ENCODE results near the gene CTTNBP2NL. TPM values are rescaled to one million over a fixed set of nuclear protein-coding genes. Genes with fewer than 3 reads are reported as not detected.

Gene CTTNBP2NL
- polyA plus RNA-seq, 1 experiment = 17.2 TPM

GRCh38 chr1:112406771-112407170, 10.8 kb downstream of the CTTNBP2NL start:
- 0 out of 2 replicates have a peak, but pooled peaks cover 2% of the 10 kb centered on the region for H3K36me3 ChIP-seq (ENCODE audit: control insufficient read depth, insufficient read depth, low read length)
- H3K4me3 ChIP-seq (ENCODE audit: low read depth, low read length) = no peak overlapping the region
- TF ChIP-seq, protein P1, sequence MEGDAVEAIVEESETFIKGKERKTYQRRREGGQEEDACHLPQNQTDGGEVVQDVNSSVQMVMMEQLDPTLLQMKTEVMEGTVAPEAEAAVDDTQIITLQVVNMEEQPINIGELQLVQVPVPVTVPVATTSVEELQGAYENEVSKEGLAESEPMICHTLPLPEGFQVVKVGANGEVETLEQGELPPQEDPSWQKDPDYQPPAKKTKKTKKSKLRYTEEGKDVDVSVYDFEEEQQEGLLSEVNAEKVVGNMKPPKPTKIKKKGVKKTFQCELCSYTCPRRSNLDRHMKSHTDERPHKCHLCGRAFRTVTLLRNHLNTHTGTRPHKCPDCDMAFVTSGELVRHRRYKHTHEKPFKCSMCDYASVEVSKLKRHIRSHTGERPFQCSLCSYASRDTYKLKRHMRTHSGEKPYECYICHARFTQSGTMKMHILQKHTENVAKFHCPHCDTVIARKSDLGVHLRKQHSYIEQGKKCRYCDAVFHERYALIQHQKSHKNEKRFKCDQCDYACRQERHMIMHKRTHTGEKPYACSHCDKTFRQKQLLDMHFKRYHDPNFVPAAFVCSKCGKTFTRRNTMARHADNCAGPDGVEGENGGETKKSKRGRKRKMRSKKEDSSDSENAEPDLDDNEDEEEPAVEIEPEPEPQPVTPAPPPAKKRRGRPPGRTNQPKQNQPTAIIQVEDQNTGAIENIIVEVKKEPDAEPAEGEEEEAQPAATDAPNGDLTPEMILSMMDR (IDR thresholded peaks at IDR 0.05; ENCODE audit: insufficient read depth, low read depth, low read length) = no peak
- CTCF ChIA-PET = interaction anchor here (0.8 to 1.3 kb wide), 3 partner anchors 11 to 52 kb away, joined by 3 read pairs; no protein-coding TSS in a partner anchor
- no peak for DNase-seq (ENCODE audit: low read depth)
- POLR2A ChIA-PET = no interaction called here
- no peaks in the 10 kb centered on the region for H3K27me3 ChIP-seq (ENCODE audit: control insufficient read depth, insufficient read depth, low read length)

GRCh38 chr1:112409414-112409813, 13.4 kb downstream of the CTTNBP2NL start:
- ChIA-PET POLR2A (interaction anchor here (0.5 kb wide), 1 partner anchor 135 kb away, joined by 3 read pairs; no protein-coding TSS in a partner anchor), CTCF (interaction anchor here (0.6 to 1.0 kb wide), 2 partner anchors 40 to 204 kb away, joined by 3 read pairs; no protein-coding TSS in a partner anchor)
- no peak overlapping the region for H3K4me3 ChIP-seq (ENCODE audit: low read depth, low read length)
- no peak for DNase-seq (ENCODE audit: low read depth)
- TF ChIP-seq, protein P1 (IDR thresholded peaks at IDR 0.05; ENCODE audit: insufficient read depth, low read depth, low read length) = no peak
- peaks cover 5% of the 10 kb centered on the region for H3K36me3 ChIP-seq (ENCODE audit: control insufficient read depth, insufficient read depth, low read length)
- no peaks in the 10 kb centered on the region for H3K27me3 ChIP-seq (ENCODE audit: control insufficient read depth, insufficient read depth, low read length)

DNA sequence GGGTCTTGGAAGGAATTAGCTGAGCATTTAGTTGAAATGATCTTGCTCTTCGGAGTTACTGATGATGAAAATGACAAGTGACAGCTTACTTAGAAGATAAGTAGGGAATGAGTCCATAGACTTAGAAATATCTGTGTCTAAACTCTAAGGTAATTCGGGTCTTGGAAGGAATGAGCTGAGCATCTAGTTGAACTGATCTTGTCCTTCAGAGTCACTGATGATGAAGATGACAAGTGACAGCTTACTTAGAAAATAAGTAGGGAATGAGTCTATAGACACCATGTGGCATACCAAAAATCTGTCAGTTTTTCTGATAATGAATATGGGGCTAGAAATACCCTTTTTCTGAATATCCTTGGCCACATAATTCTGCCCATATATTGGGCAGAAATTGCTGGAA, 14.7 kb downstream of the CTTNBP2NL start:
- TF ChIP-seq, protein P1 (IDR thresholded peaks at IDR 0.05; ENCODE audit: insufficient read depth, low read depth, low read length) = no peak
- CTCF ChIA-PET = interaction anchor here (0.7 to 1.9 kb wide), 3 partner anchors 17 to 203 kb away, joined by 3 to 4 read pairs (median 4); no protein-coding TSS in a partner anchor
- POLR2A ChIA-PET = no interaction called here
- Histone ChIP-seq H3K36me3 (ENCODE audit: control insufficient read depth, insufficient read depth, low read length) (peaks cover 8% of the 10 kb centered on the region), H3K27me3 (ENCODE audit: control insufficient read depth, insufficient read depth, low read length) (no peaks in the 10 kb centered on the region), H3K4me3 (ENCODE audit: low read depth, low read length) (no peak overlapping the region)
- DNase-seq (ENCODE audit: low read depth) = no peak

DNA sequence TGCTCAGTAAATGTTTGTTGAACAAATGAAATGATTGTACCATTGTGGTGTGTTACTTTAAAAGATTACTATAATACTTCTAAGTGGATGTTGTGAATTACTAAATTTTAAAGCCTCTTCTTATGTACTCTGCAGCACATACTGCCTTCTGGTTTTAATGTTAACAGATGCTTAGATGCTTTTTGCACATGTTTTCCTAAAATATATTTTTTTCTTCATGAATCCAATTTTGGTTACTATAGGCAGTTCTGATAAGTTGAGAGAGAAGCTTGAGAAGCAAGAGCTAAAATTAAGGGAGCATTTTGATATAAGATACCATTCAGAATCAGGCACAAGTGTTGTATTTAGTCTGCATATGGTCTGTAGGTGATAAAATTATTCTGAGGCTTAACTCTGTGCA, 21.3 kb downstream of the CTTNBP2NL start:
- POLR2A ChIA-PET = no interaction called here
- H3K4me3 ChIP-seq (ENCODE audit: low read depth, low read length) = no peak overlapping the region
- H3K27me3 ChIP-seq (ENCODE audit: control insufficient read depth, insufficient read depth, low read length) = no peaks in the 10 kb centered on the region
- CTCF ChIA-PET = interaction anchor here (1.4 kb wide), 1 partner anchor 11 kb away, joined by 3 read pairs; no protein-coding TSS in a partner anchor
- TF ChIP-seq, protein P1 (IDR thresholded peaks at IDR 0.05; ENCODE audit: insufficient read depth, low read depth, low read length) = no peak
- DNase-seq (ENCODE audit: low read depth) = no peak
- H3K36me3 ChIP-seq (ENCODE audit: control insufficient read depth, insufficient read depth, low read length) = peaks cover 6% of the 10 kb centered on the region

GRCh38 chr1:112418099-112418892, 22.3 kb downstream of the CTTNBP2NL start:
- TF ChIP-seq, protein P1 (IDR thresholded peaks at IDR 0.05; ENCODE audit: insufficient read depth, low read depth, low read length) = no peak
- no peak for DNase-seq (ENCODE audit: low read depth)
- Histone ChIP-seq H3K27me3 (ENCODE audit: control insufficient read depth, insufficient read depth, low read length) (no peaks in the 10 kb centered on the region), H3K36me3 (ENCODE audit: control insufficient read depth, insufficient read depth, low read length) (peaks cover 6% of the 10 kb centered on the region), H3K4me3 (ENCODE audit: low read depth, low read length) (no peak overlapping the region)
- ChIA-PET POLR2A (no interaction called here), CTCF (interaction anchor here (1.4 kb wide), 1 partner anchor 12 kb away, joined by 3 read pairs; no protein-coding TSS in a partner anchor)

Data from BJ (cell line).